ENCODE measurements around the gene AMOTL1.

The AMOTL1 gene

GRCh38 chr11:94727819-94728218 is 40.3 kb upstream of the AMOTL1 start:
- in situ Hi-C loops (cut with MboI; ENCODE audit: low pct_unique_long_range_greater_than_20kb, low sequenced_read_pairs, unreplicated experiment): no loop called here
- TF ChIP-seq CTCF (IDR thresholded peaks at IDR 0.05; ENCODE audit: extremely low read depth, insufficient read depth, missing control alignments): no peak
- no peak for DNase-seq (ENCODE audit: low spot score)

DNA sequence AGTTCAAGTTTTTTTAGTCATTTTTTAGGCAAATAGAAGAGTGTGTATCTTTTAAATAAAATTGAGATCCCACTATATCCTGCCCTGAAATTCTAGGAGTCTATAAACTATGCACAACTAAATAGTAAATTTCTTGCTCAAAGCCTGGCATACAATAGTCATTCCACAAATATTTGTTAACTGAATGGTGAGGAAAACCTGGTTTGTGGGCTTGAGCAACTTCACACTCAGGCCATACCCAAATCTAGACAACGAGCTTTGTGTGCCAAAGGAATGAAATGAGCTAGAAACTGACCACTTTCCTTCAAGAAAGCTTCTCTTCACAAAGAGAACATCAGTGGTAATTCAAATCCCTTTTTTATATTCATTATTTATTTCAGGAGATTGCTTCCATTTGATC is 39.6 kb upstream of the AMOTL1 start:
- in situ Hi-C loops (cut with MboI; ENCODE audit: low pct_unique_long_range_greater_than_20kb, low sequenced_read_pairs, unreplicated experiment): no loop called here
- DNase-seq (ENCODE audit: low spot score): no peak
- no peak for TF ChIP-seq CTCF (IDR thresholded peaks at IDR 0.05; ENCODE audit: extremely low read depth, insufficient read depth, missing control alignments)

- no peak for DNase-seq (ENCODE audit: low spot score)
- no peak for TF ChIP-seq CTCF (IDR thresholded peaks at IDR 0.05; ENCODE audit: extremely low read depth, insufficient read depth, missing control alignments)
- in situ Hi-C loops (cut with MboI; ENCODE audit: low pct_unique_long_range_greater_than_20kb, low sequenced_read_pairs, unreplicated experiment): no loop called here
Observed at GRCh38 chr11:94728966-94729751, 39.0 kb upstream of the AMOTL1 start.

- in situ Hi-C loops (cut with MboI; ENCODE audit: low pct_unique_long_range_greater_than_20kb, low sequenced_read_pairs, unreplicated experiment): no loop called here
- TF ChIP-seq CTCF (IDR thresholded peaks at IDR 0.05; ENCODE audit: extremely low read depth, insufficient read depth, missing control alignments): no peak
- DNase-seq (ENCODE audit: low spot score): no peak
Observed at GRCh38 chr11:94730153-94730552, 38.0 kb upstream of the AMOTL1 start.

DNA sequence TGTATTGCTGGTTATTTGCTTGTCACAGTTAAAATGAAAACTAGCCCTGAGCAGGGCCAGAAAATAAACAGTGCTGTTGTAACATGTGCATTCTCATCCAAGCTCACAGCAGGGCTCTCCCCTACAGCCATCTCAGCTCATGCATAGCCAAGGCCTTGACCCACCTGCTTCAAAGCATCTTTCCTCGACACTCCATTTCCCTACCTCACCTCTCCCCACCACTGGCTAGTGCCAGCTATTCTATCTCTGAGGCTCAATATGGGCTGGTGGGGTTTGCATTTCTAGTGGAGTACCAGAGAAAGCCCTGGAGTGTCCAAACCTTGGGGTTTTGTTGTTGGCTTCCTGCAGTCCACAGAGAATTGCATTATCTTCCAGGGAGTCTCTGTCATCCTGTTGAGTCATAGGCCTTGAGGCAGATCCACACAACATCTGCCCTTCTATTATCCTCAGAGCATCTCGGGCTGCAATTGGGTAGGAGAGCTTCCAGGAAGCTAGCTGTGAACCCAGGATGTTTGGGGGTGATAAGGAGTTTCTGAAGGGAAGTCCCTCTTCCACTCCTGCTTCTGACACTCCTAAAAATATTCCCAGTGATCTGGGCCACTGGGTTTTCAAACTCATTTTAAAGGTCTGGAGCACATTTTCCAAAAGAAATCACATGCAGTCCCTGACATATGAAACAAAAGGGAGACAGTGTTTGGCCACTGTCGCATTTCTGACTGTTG is 36.1 kb upstream of the AMOTL1 start:
- in situ Hi-C loops (cut with MboI; ENCODE audit: low pct_unique_long_range_greater_than_20kb, low sequenced_read_pairs, unreplicated experiment): no loop called here
- no peak for DNase-seq (ENCODE audit: low spot score)
- no peak for TF ChIP-seq CTCF (IDR thresholded peaks at IDR 0.05; ENCODE audit: extremely low read depth, insufficient read depth, missing control alignments)

DNA sequence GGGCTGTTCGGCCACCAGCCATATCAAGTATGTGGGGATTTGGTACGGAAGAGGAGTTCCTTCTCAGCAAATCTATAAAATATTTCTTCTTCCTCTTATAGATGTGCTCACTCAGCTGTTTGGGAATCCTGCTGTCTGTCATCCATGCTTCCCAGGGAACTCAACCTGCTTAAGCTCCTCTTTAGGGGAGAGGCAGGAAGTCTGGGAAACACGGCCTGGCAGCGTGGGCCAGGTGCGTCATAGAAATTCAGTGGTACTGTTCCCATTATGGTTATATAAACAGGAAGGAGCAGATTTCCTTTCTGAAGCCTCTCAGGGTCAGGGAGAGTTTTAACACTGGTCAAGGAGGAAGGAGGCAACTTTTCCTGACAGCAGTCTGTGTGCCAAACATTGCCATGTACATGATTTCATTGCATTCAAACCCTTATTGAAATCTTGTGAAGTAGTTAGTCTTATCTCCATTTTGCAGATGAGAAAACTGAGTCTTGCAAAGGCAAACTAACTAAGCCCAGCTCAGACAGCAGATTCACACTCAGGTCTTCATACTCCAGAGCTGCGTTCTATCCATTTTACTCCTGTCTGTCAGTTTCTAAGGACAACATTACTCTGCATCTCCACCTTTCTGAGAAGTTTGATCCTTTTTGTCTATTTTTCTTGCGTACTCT is 35.4 kb upstream of the AMOTL1 start:
- TF ChIP-seq CTCF (IDR thresholded peaks at IDR 0.05; ENCODE audit: extremely low read depth, insufficient read depth, missing control alignments): no peak
- in situ Hi-C loops (cut with MboI; ENCODE audit: low pct_unique_long_range_greater_than_20kb, low sequenced_read_pairs, unreplicated experiment): no loop called here
- no peak for DNase-seq (ENCODE audit: low spot score)
